PC-3 (cell line): ENCODE results near the gene TMEM132D. TPM values are rescaled to one million over a fixed set of nuclear protein-coding genes. Genes with fewer than 3 reads are reported as not detected.

ENCODE experiments used
- ATAC-seq: fragments of 200-7000 bp; cut with Tn5 transposase; 2 replicates; pipeline ENCODE4 v1.9.1; 2020; ENCODE audit warnings: mild to moderate bottlenecking, moderate library complexity
- BruUV-seq: library from RNA; stranded (reverse); fragments of 400-500 nt; replicated peaks from 2 replicates; lab custom pipeline; 2021; lab: Mats Ljungman, UMichigan
- CTCF ChIA-PET: fragments of 300-600 bp; sonication (Branson Sonifier 250); formaldehyde crosslinking; loops from one replicate; lab custom pipeline; 2022; ENCODE audit warnings: antibody characterized with exemption; lab: Charles Lee
- POLR2A ChIA-PET: fragments of 300-600 bp; sonication (Branson Sonifier 250); formaldehyde crosslinking; loops from one replicate; lab custom pipeline; 2022; ENCODE audit warnings: antibody characterized with exemption; ENCODE audit not compliant: unreplicated experiment; lab: Charles Lee
- DNase-seq: peaks from one replicate; pipeline ENCODE4 v3.0.0-alpha.2; 2015
- H2AFZ ChIP-seq: fragments of 300-600 bp; sonication (generic); 2 replicates; pipeline ENCODE4 v1.6.0; 2016; ENCODE audit warnings: antibody characterized with exemption, low read length
- H3F3A ChIP-seq: fragments of 300-600 bp; sonication (generic); one replicate; pipeline ENCODE4 v1.6.0; 2017; ENCODE audit warnings: antibody characterized with exemption, low read length, control low read depth, mild to moderate bottlenecking; ENCODE audit not compliant: unreplicated experiment
- H3K27ac ChIP-seq: fragments of 300-600 bp; sonication (generic); 2 replicates; pipeline ENCODE4 v1.5.1; 2016; ENCODE audit warnings: mild to moderate bottlenecking, low read length
- H3K27me3 ChIP-seq: fragments of 300-600 bp; sonication (generic); 2 replicates; pipeline ENCODE4 v1.6.1; 2016; ENCODE audit warnings: low read length, mixed read lengths
- H3K36me3 ChIP-seq: fragments of 300-600 bp; sonication (generic); 2 replicates; pipeline ENCODE4 v1.6.1; 2016; ENCODE audit warnings: low read depth, mixed run types, low read length, mixed read lengths
- H3K4me1 ChIP-seq: fragments of 300-600 bp; sonication (generic); 2 replicates; pipeline ENCODE4 v1.5.1; 2016; ENCODE audit warnings: low read length; ENCODE audit not compliant: insufficient read depth
- H3K4me2 ChIP-seq: fragments of 300-600 bp; sonication (generic); 2 replicates; pipeline ENCODE4 v1.6.0; 2016; ENCODE audit warnings: low read length
- H3K4me3 ChIP-seq: fragments of 300-600 bp; sonication (generic); 2 replicates; pipeline ENCODE4 v1.5.1; 2016; ENCODE audit warnings: mild to moderate bottlenecking, low read length, mixed read lengths
- H3K79me2 ChIP-seq: fragments of 300-600 bp; sonication (generic); 2 replicates; pipeline ENCODE4 v1.6.1; 2017; ENCODE audit warnings: low read length, mixed read lengths
- H3K9ac ChIP-seq: fragments of 300-600 bp; sonication (generic); 2 replicates; pipeline ENCODE4 v1.6.0; 2016; ENCODE audit warnings: mild to moderate bottlenecking, low read length
- H3K9me2 ChIP-seq: fragments of 300-600 bp; sonication (generic); replicated peaks from 2 replicates; pipeline ENCODE4 v1.6.1; 2016; ENCODE audit warnings: mixed run types, low read length, mixed read lengths
- H3K9me3 ChIP-seq: fragments of 300-600 bp; sonication (generic); 2 replicates; pipeline ENCODE4 v1.6.1; 2016; ENCODE audit warnings: low read length, mixed read lengths
- H4K20me1 ChIP-seq: fragments of 300-600 bp; sonication (generic); 2 replicates; pipeline ENCODE4 v1.6.1; 2016; ENCODE audit warnings: low read length, mixed read lengths
- CTCF ChIP-seq: fragments of 300-600 bp; sonication (generic); conservative IDR thresholded peaks from 2 replicates; pipeline ENCODE4 v1.5.1; 2017; ENCODE audit warnings: antibody characterized with exemption, low read depth, mild to moderate bottlenecking, low read length
- EZH2 ChIP-seq: fragments of 300-600 bp; sonication (generic); IDR thresholded peaks from one replicate; pipeline ENCODE4 v1.6.1; 2017; ENCODE audit warnings: antibody characterized with exemption, mild to moderate bottlenecking, low read length; ENCODE audit not compliant: unreplicated experiment
- EZH2phosphoT487 ChIP-seq: fragments of 300-600 bp; sonication (generic); IDR thresholded peaks from 2 replicates; pipeline ENCODE4 v1.6.1; 2018; ENCODE audit warnings: mild to moderate bottlenecking, antibody characterized with exemption, low read length, borderline replicate concordance
- intact Hi-C: fragments of 100-400 bp; cut with micrococcal nuclease; formaldehyde crosslinking; loops from 2 replicates; pipeline ENCODE4 v1.9.0; 2023
- total RNA-seq: library from RNA; depleted of rRNA; stranded (reverse); fragments of >200 nt; gene quantifications from 2 replicates; pipeline ENCODE4 v1.2.3, GENCODE V29; 2014

Gene TMEM132D
- total RNA-seq, 1 experiment from 2014 or later = not detected

- no peak overlapping the region for H3K4me2 ChIP-seq
- H4K20me1 ChIP-seq = no peaks in the 10 kb centered on the region
- H3K36me3 ChIP-seq = no peaks in the 10 kb centered on the region
- POLR2A ChIA-PET = no interaction called here
- H3K27me3 ChIP-seq = peaks cover 36% of the 10 kb centered on the region; the same call in 1 of the 2 replicates
- no peaks in the 10 kb centered on the region for H3F3A ChIP-seq
- H3K4me1 ChIP-seq = no peaks in the 10 kb centered on the region
- TF ChIP-seq EZH2phosphoT487 = no peak
- H2AFZ ChIP-seq = no peak overlapping the region
- intact Hi-C loops = no loop called here
- no peak overlapping the region for H3K4me3 ChIP-seq
- no TSS peak for BruUV-seq
- no peak overlapping the region for H3K9ac ChIP-seq
- no peaks in the 10 kb centered on the region for H3K9me2 ChIP-seq
- no peaks in the 10 kb centered on the region for H3K9me3 ChIP-seq
- CTCF ChIA-PET = no interaction called here
- DNase-seq (no peak), ATAC-seq (no peak)
- H3K79me2 ChIP-seq = no peaks in the 10 kb centered on the region
- H3K27ac ChIP-seq = no peak overlapping the region
These were observed 186.4 kb downstream of the TMEM132D start for GRCh38 chr12:129717438-129717837.

- DNase-seq (no peak), ATAC-seq (no peak)
- H3K36me3 ChIP-seq = no peaks in the 10 kb centered on the region
- no peaks in the 10 kb centered on the region for H4K20me1 ChIP-seq
- no peak overlapping the region for H3K27ac ChIP-seq
- no peak overlapping the region for H3K9ac ChIP-seq
- no peaks in the 10 kb centered on the region for H3K9me2 ChIP-seq
- peaks cover 30% of the 10 kb centered on the region; the same call in 1 of the 2 replicates for H3K27me3 ChIP-seq
- H3K4me1 ChIP-seq = no peaks in the 10 kb centered on the region
- TF ChIP-seq EZH2phosphoT487 (no peak), EZH2 (no peak), CTCF (no peak)
- H3K79me2 ChIP-seq = no peaks in the 10 kb centered on the region
- no peaks in the 10 kb centered on the region for H3F3A ChIP-seq
- H2AFZ ChIP-seq = no peak overlapping the region
- BruUV-seq = no TSS peak
- ChIA-PET CTCF (no interaction called here), POLR2A (no interaction called here)
- intact Hi-C loops = no loop called here
- H3K4me2 ChIP-seq = no peak overlapping the region
- no peaks in the 10 kb centered on the region for H3K9me3 ChIP-seq
- no peak overlapping the region for H3K4me3 ChIP-seq
These were observed 187.0 kb downstream of the TMEM132D start for GRCh38 chr12:129716825-129717224.

DNA sequence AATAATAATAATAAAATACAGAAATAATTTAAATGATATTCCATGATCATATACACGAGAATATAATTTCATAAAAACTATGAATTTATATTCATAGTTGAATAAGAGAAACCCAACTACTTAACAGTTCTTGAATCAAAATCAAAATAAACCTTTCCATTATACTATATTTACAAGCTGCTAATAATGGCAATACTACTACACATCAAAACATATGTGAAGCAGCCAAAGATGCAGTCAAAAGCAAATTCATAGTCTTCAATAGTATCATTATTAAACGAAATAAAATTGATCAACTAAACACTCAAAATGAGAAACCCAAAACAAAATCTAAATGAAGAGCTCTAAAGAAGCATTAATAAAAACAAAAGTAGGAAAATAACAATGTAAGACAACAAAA, 197.1 kb downstream of the TMEM132D start:
- Histone ChIP-seq H3K4me2 (no peak overlapping the region), H3F3A (no peaks in the 10 kb centered on the region), H3K79me2 (no peaks in the 10 kb centered on the region), H3K36me3 (no peaks in the 10 kb centered on the region), H3K27me3 (peaks cover 15% of the 10 kb centered on the region; the same call in 1 of the 2 replicates), H4K20me1 (no peaks in the 10 kb centered on the region), H3K9ac (no peak overlapping the region), H3K4me1 (no peaks in the 10 kb centered on the region), H2AFZ (no peak overlapping the region), H3K4me3 (no peak overlapping the region), H3K27ac (no peak overlapping the region), H3K9me3 (peaks cover 3% of the 10 kb centered on the region; the same call in 1 of the 2 replicates), H3K9me2 (no peaks in the 10 kb centered on the region)
- no TSS peak for BruUV-seq
- ATAC-seq = no peak
- ChIA-PET POLR2A (no interaction called here), CTCF (no interaction called here)
- no peak for DNase-seq
- intact Hi-C loops = no loop called here
- TF ChIP-seq EZH2 (no peak), CTCF (no peak), EZH2phosphoT487 (no peak)
